Calu3 (cell line): ENCODE data around the gene MUS81. TPM values are rescaled to one million over a fixed set of nuclear protein-coding genes. Genes with fewer than 3 reads are reported as not detected.
"Not testable (repeated sequence)": the region's sequence is repeated elsewhere in the genome, so short reads cannot be mapped to it uniquely, and the experiment has no call there.

Experiments used
- BruUV-seq: library from RNA; stranded (reverse); fragments of 400-500 nt; replicated peaks from 2 replicates; lab custom pipeline; 2021; lab: Mats Ljungman, UMichigan
- CTCF ChIA-PET: fragments of 300-600 bp; sonication (Branson Sonifier 250); formaldehyde crosslinking; loops from one replicate; lab custom pipeline; 2022; ENCODE audit warnings: antibody characterized with exemption; lab: Charles Lee
- DNase-seq: peaks from one replicate; pipeline ENCODE4 v3.0.0; 2022
- H3K27ac Mint-ChIP-seq: one replicate; pipeline ENCODE4 v1.8.0; 2022; ENCODE audit warnings: mixed read lengths; ENCODE audit not compliant: unreplicated experiment
- H3K27me3 Mint-ChIP-seq: one replicate; pipeline ENCODE4 v1.8.0; 2022; ENCODE audit warnings: mixed read lengths; ENCODE audit not compliant: unreplicated experiment
- H3K36me3 Mint-ChIP-seq: one replicate; pipeline ENCODE4 v1.8.0; 2022; ENCODE audit warnings: mild to moderate bottlenecking, moderate library complexity, mixed read lengths; ENCODE audit not compliant: insufficient read depth, unreplicated experiment
- H3K4me1 Mint-ChIP-seq: one replicate; pipeline ENCODE4 v1.8.0; 2022; ENCODE audit warnings: mild to moderate bottlenecking, low read depth, mixed read lengths; ENCODE audit not compliant: unreplicated experiment
- H3K4me3 Mint-ChIP-seq: one replicate; pipeline ENCODE4 v1.8.0; 2022; ENCODE audit warnings: mild to moderate bottlenecking, low read depth, moderate library complexity, mixed read lengths; ENCODE audit not compliant: unreplicated experiment
- H3K9me3 Mint-ChIP-seq: one replicate; pipeline ENCODE4 v1.8.0; 2022; ENCODE audit warnings: low read depth, mixed read lengths; ENCODE audit not compliant: unreplicated experiment
- CTCF ChIP-seq: fragments of 200-600 bp; IDR thresholded peaks from one replicate; pipeline ENCODE4 v1.8.0; 2022; ENCODE audit warnings: antibody characterized with exemption; ENCODE audit not compliant: unreplicated experiment
- intact Hi-C: fragments of 100-400 bp; cut with micrococcal nuclease; formaldehyde crosslinking; loops from one replicate; pipeline ENCODE4 v1.10.0; 2022; ENCODE audit not compliant: unreplicated experiment
- total RNA-seq: library from RNA; stranded (reverse); gene quantifications from 2 replicates; pipeline ENCODE4 v1.2.3, GENCODE V29; 2022

Gene MUS81
- total RNA-seq, 1 experiment from 2014 or later = 67.6 TPM

GRCh38 chr11:65821107-65821506 is 39.1 kb upstream of the MUS81 start:
- Mint-ChIP-seq H3K9me3 (no peaks in the 10 kb centered on the region), H3K27ac (no peak overlapping the region), H3K4me1 (no peaks in the 10 kb centered on the region), H3K27me3 (no peaks in the 10 kb centered on the region), H3K36me3 (peaks cover 13% of the 10 kb centered on the region), H3K4me3 (no peak overlapping the region)
- intact Hi-C loops = no loop called here
- no peak for DNase-seq
- TF ChIP-seq CTCF = no peak
- CTCF ChIA-PET = interaction anchor here (0.6 kb wide), 1 partner anchor 19 kb away, joined by 3 read pairs; no protein-coding TSS in a partner anchor
- no TSS peak for BruUV-seq

- TF ChIP-seq CTCF = no peak
- no peak overlapping the region for H3K27ac Mint-ChIP-seq
- no peaks in the 10 kb centered on the region for H3K27me3 Mint-ChIP-seq
- H3K4me1 Mint-ChIP-seq = no peaks in the 10 kb centered on the region
- intact Hi-C loops = no loop called here
- peaks cover 5% of the 10 kb centered on the region for H3K36me3 Mint-ChIP-seq
- DNase-seq = no peak
- H3K4me3 Mint-ChIP-seq = no peak overlapping the region
- no peaks in the 10 kb centered on the region for H3K9me3 Mint-ChIP-seq
- no TSS peak for BruUV-seq
- CTCF ChIA-PET = no interaction called here
These were observed 37.3 kb upstream of the MUS81 start for GRCh38 chr11:65822776-65823528.

- Mint-ChIP-seq H3K27me3 (no peaks in the 10 kb centered on the region), H3K4me1 (no peaks in the 10 kb centered on the region), H3K27ac (no peak overlapping the region), H3K9me3 (no peaks in the 10 kb centered on the region), H3K4me3 (no peak overlapping the region), H3K36me3 (no peaks in the 10 kb centered on the region)
- DNase-seq = no peak
- intact Hi-C loops = no loop called here
- no peak for TF ChIP-seq CTCF
- no TSS peak for BruUV-seq
- CTCF ChIA-PET = interaction anchor here (0.5 to 0.6 kb wide), 2 partner anchors 11 to 28 kb away, joined by 3 to 10 read pairs; no protein-coding TSS in a partner anchor
These were observed 33.1 kb upstream of the MUS81 start for GRCh38 chr11:65826984-65827735.

DNA sequence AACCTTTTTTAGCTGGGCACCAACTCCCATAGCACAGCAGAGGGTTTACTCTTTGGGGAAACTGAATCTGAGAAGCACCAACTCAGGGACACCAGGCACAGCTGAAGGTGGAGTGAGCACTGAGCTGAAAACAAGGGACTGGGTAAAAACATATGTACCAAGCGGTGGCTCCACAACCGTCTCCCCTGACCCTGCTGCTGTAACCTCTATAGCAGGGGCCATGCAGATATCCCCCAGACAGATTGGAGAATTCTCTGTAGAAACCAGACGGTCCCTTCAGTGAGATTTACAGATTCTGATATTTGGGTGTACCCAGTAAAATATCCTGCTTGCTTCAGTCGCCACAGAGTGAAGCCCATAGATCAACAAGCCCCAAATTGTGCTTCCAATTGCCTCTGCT is 30.8 kb upstream of the MUS81 start:
- Mint-ChIP-seq H3K27ac (no peak overlapping the region), H3K27me3 (no peaks in the 10 kb centered on the region), H3K9me3 (no peaks in the 10 kb centered on the region), H3K36me3 (no peaks in the 10 kb centered on the region), H3K4me3 (no peak overlapping the region), H3K4me1 (no peaks in the 10 kb centered on the region)
- intact Hi-C loops = no loop called here
- CTCF ChIA-PET = interaction anchor here (0.7 to 0.8 kb wide), 2 partner anchors 47 to 49 kb away, joined by 3 read pairs; no protein-coding TSS in a partner anchor
- DNase-seq = no peak
- TF ChIP-seq CTCF = no peak
- BruUV-seq = no TSS peak

DNA sequence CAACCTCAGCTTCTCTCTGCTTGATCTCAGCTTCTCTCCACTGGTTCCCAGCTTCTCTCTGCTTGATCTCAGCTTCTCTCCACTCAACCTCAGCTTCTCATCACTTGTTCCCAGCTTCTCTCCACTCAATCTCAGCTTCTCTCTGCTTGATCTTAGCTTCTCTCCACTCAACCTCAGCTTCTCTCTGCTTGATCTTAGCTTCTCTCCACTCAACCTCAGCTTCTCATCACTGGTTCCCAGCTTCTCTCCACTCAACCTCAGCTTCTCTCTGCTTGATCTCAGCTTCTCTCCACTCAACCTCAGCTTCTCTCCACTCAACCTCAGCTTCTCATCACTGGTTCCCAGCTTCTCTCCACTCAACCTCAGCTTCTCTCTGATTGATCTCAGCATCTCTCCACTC is 28.0 kb upstream of the MUS81 start:
- not testable (repeated sequence) for H3K4me3 Mint-ChIP-seq, H3K36me3 Mint-ChIP-seq

More for the DNA sequence above, 28.0 kb upstream of the MUS81 start:
- BruUV-seq, H3K27me3 Mint-ChIP-seq, intact Hi-C loops, H3K9me3 Mint-ChIP-seq, H3K4me1 Mint-ChIP-seq, H3K27ac Mint-ChIP-seq, DNase-seq: not testable (repeated sequence)
- CTCF ChIA-PET = interaction anchor here (0.7 kb wide), 1 partner anchor 21 kb away, joined by 5 read pairs; no protein-coding TSS in a partner anchor
